ENCODE data around the gene DNAJC16.

The DNAJC16 gene

GRCh38 chr1:15624133-15624714, 97.6 kb downstream of the DNAJC16 start:
- DNase-seq: no peak

GRCh38 chr1:15625056-15625917, 98.6 kb downstream of the DNAJC16 start:
- no peak for DNase-seq
